Osteoblast (primary cell): Measurements from ENCODE around the gene PTRHD1. TPM values are rescaled to one million over a fixed set of nuclear protein-coding genes. Genes with fewer than 3 reads are reported as not detected.

Source experiments
- DNase-seq: peaks from one replicate; pipeline ENCODE4 v3.0.0; 2011; ENCODE audit warnings: low spot score, mixed read lengths; ENCODE audit not compliant: insufficient read length; ENCODE audit errors: missing footprints
- H2AFZ ChIP-seq: 2 replicates; pipeline ENCODE4 v1.6.0; 2011; ENCODE audit warnings: mild to moderate bottlenecking, low read length
- H3K27ac ChIP-seq: 2 replicates; pipeline ENCODE4 v1.5.1; 2011; ENCODE audit warnings: mild to moderate bottlenecking, low read depth, low read length, moderate library complexity
- H3K27me3 ChIP-seq: 2 replicates; pipeline ENCODE4 v1.6.0; 2012; ENCODE audit warnings: mild to moderate bottlenecking, control low read depth, inconsistent platforms, low read length, moderate library complexity; ENCODE audit not compliant: insufficient read depth
- H3K36me3 ChIP-seq: 2 replicates; pipeline ENCODE4 v1.5.1; 2011; ENCODE audit warnings: mild to moderate bottlenecking, low read length, control low read depth, moderate library complexity; ENCODE audit not compliant: insufficient read depth
- H3K4me1 ChIP-seq: 2 replicates; pipeline ENCODE4 v1.5.1; 2011; ENCODE audit warnings: mild to moderate bottlenecking, low read length, control low read depth, moderate library complexity; ENCODE audit not compliant: insufficient read depth
- H3K4me2 ChIP-seq: 2 replicates; pipeline ENCODE4 v1.6.0; 2011; ENCODE audit warnings: mild to moderate bottlenecking, low read length; ENCODE audit not compliant: insufficient read depth
- H3K4me3 ChIP-seq: fragments of 200-600 bp; sonication (generic); 3 replicates; pipeline ENCODE4 v1.5.1; 2012; ENCODE audit warnings: mild to moderate bottlenecking, low read length, inconsistent platforms; ENCODE audit not compliant: insufficient read depth
- H3K79me2 ChIP-seq: 2 replicates; pipeline ENCODE4 v1.6.0; 2012; ENCODE audit warnings: mild to moderate bottlenecking, low read length, control low read depth, inconsistent platforms; ENCODE audit not compliant: insufficient read depth
- H3K9me3 ChIP-seq: 2 replicates; pipeline ENCODE4 v1.5.1; 2011; ENCODE audit warnings: low read depth, low read length, control low read depth
- H4K20me1 ChIP-seq: 2 replicates; pipeline ENCODE4 v1.6.0; 2012; ENCODE audit warnings: mild to moderate bottlenecking, low read length, control low read depth; ENCODE audit not compliant: insufficient read depth
- CTCF ChIP-seq: IDR thresholded peaks from 2 replicates; pipeline ENCODE4 v1.5.1; 2011; ENCODE audit warnings: mild to moderate bottlenecking, low read depth, low read length, moderate library complexity; ENCODE audit errors: extremely low read depth
- total RNA-seq: library from RNA; depleted of rRNA; stranded (reverse); fragments of >200 nt; gene quantifications from 2 replicates; pipeline ENCODE4 v1.2.3, GENCODE V29; 2012

Gene PTRHD1
- total RNA-seq, 1 donor, result 25.0 TPM

- no peak for DNase-seq
- no peak for TF ChIP-seq CTCF
- Histone ChIP-seq H3K27ac (no peak overlapping the region), H3K9me3 (no peaks in the 10 kb centered on the region), H4K20me1 (no peaks in the 10 kb centered on the region), H3K4me2 (no peak overlapping the region), H3K27me3 (no peaks in the 10 kb centered on the region), H3K36me3 (no peaks in the 10 kb centered on the region), H3K4me3 (no peak overlapping the region), H2AFZ (no peak overlapping the region), H3K79me2 (no peaks in the 10 kb centered on the region), H3K4me1 (no peaks in the 10 kb centered on the region)
These were observed 49.3 kb downstream of the PTRHD1 start for GRCh38 chr2:24743924-24744323.

- no peak for DNase-seq
- no peaks in the 10 kb centered on the region for H3K36me3 ChIP-seq
- H3K4me3 ChIP-seq, result no peak overlapping the region
- no peaks in the 10 kb centered on the region for H3K9me3 ChIP-seq
- no peak overlapping the region for H3K27ac ChIP-seq
- no peak overlapping the region for H3K4me2 ChIP-seq
- no peak overlapping the region for H2AFZ ChIP-seq
- TF ChIP-seq CTCF, result no peak
- no peaks in the 10 kb centered on the region for H3K27me3 ChIP-seq
- H3K4me1 ChIP-seq, result no peaks in the 10 kb centered on the region
- H4K20me1 ChIP-seq, result no peaks in the 10 kb centered on the region
- no peaks in the 10 kb centered on the region for H3K79me2 ChIP-seq
These were observed 50.5 kb downstream of the PTRHD1 start for GRCh38 chr2:24742730-24743129.

GRCh38 chr2:24740142-24740541, 53.0 kb downstream of the PTRHD1 start:
- H3K36me3 ChIP-seq, result no peaks in the 10 kb centered on the region
- no peak overlapping the region for H3K4me3 ChIP-seq
- DNase-seq, result no peak
- no peak overlapping the region for H3K27ac ChIP-seq
- H3K4me2 ChIP-seq, result no peak overlapping the region
- H3K9me3 ChIP-seq, result no peaks in the 10 kb centered on the region
- H3K27me3 ChIP-seq, result no peaks in the 10 kb centered on the region
- no peaks in the 10 kb centered on the region for H4K20me1 ChIP-seq
- H3K4me1 ChIP-seq, result no peaks in the 10 kb centered on the region
- H2AFZ ChIP-seq, result no peak overlapping the region
- no peak for TF ChIP-seq CTCF
- no peaks in the 10 kb centered on the region for H3K79me2 ChIP-seq

Other genes with a start within 250 kb of the PTRHD1 start
- gene CENPO, start within 50 bp of the PTRHD1 start, total RNA-seq, result 8.0 and 9.1 TPM in 2 replicates
- 47.4 and 52.2 TPM in 2 replicates for gene ADCY3, start 126.8 kb upstream of the PTRHD1 start, total RNA-seq
- gene DNAJC27, start 178.6 kb upstream of the PTRHD1 start, total RNA-seq, result 7.7 and 8.7 TPM in 2 replicates
- gene EFR3B, start 248.7 kb upstream of the PTRHD1 start, total RNA-seq, result 0.72 and 0.88 TPM in 2 replicates